ENCODE results near the gene ELAVL1.
"Not testable (repeated sequence)": the region's sequence is repeated elsewhere in the genome, so short reads cannot be mapped to it uniquely, and the experiment has no call there.

Gene ELAVL1

DNA sequence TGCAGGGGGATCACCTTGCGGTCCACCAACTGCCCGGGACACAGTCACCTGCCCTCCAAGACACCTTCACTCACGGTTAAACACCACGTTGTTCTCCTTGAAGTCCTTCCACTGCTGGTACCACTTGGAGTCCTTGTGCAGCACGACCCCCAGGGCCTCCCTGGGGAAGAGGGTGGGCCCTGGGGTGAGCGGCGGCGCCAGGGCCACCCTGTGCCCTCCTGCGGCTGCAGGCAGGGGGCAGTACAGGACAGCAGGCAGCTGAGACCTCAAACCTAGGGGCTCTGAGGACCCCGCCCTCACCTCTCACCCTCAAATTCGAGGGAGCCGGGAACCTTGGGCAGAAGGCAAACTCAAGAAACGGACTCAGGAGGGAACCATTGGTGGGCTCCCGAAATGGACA lies 72.0 kb downstream of the ELAVL1 start:
- DNase-seq (ENCODE audit: low spot score) = no peak

GRCh38 chr19:7932930-7933300 lies 72.5 kb downstream of the ELAVL1 start:
- no peak for DNase-seq (ENCODE audit: low spot score)

- no peak for DNase-seq (ENCODE audit: low spot score)
These were observed 73.0 kb downstream of the ELAVL1 start for GRCh38 chr19:7932276-7932929.

DNA sequence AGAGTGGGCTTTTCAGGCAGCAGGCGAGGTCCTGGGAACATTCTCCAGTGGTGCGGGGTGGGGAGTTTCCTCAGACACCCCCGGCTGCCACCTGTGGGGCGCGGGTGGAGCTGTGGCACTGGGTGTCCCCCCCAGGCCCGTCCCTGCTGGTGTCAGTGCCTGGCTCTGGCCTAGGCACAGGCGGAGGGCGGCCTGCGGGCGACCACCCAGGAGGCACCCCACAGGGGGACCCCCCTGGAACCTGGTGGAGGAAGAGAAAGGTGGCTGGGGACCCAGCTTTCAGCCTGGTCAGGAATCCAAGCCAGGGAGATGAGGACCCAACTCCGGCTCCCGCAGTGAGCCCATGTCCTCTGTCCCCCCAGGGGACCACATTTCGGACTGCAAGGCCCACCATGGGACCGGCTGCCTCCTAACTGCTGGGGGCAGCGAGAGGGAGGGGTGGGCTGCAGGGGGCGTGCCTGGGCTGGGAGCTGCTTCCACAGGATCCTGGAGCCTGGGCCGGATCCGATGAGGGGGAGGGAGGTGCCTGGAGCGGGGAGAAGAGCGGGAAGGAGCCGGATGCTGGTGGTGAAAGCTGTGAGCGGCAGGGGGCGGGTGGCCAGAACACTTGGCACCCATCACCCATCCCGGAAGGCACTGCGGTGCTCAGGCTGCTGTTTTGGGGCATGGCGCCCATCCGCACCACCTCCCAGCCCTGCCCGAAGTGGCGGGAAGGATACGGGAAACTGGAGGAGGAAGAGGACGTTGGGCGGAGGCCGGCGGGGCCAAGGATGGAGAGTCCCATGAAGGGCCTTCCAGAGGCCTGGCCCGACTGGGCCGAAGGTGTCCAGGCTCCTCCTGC lies 74.0 kb downstream of the ELAVL1 start:
- no peak for DNase-seq (ENCODE audit: low spot score)

DNA sequence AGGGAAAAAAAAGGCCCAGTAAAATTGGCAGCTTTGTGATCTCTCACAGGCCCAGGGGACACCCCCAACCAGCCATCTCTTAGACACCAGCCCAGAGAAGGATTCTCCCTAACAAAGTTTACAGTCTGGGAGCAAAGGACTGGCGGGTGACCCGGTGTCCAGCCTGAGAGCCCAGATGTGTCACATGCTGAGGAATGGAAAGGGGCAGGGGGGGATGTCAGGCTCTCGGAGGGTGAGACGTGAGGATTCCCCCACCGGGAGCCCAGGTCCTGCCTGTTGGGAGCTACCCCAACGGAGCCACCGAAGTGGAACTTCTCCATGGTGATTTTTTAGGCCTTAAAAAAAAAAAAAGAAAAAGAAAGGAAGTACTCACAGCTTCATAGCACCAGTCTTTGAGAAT lies 74.7 kb downstream of the ELAVL1 start:
- no peak for DNase-seq (ENCODE audit: low spot score)

- DNase-seq (ENCODE audit: low spot score) = not testable (repeated sequence)
These were observed 75.4 kb downstream of the ELAVL1 start for GRCh38 chr19:7930030-7930429.

DNA sequence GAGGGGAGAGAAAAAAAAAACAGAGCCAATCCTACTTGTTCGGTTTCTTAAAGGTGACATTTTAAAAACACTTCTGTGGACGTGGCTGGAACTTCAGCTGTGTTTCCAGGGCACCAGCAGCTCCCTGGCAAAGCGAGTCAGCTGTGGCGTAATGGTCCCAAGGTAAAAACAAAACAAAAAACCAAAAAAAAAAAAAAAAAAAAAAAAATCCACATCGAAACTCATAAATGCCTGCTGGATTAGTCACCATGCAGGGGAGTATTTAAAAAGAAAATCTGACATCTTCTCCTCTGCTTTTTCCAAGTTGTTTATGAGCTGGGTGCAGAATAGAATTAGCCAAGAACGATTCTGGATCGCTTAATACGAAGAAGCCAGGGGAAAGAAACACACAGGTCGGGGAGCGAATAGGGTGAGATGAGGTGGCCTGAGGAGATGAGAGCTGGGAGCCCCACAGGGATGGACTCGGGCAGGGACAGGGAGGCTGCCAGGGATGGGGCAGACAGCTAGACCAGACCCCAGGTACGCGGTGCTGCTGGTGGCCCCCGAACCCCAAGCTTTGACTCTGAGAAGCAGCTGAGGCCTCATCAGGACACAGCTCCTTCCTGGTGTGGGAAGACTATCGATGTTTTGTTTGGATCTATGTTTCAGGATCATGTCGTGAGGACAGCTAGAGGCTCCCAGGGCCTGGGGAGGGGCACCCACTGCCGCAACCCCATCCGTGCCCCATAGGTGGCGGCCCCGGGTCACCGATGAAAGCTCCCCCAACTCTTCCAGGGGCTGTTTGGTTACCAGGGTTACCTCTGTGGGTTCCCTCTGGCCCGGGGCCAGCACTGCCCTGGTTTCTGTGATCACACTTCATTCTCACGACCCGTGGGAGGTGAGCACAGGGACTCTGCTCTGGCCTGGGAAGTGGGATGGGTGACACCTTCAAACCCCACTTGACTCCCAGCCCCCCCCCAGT lies 76.4 kb downstream of the ELAVL1 start:
- DNase-seq (ENCODE audit: low spot score) = peak; percentile 41

DNA sequence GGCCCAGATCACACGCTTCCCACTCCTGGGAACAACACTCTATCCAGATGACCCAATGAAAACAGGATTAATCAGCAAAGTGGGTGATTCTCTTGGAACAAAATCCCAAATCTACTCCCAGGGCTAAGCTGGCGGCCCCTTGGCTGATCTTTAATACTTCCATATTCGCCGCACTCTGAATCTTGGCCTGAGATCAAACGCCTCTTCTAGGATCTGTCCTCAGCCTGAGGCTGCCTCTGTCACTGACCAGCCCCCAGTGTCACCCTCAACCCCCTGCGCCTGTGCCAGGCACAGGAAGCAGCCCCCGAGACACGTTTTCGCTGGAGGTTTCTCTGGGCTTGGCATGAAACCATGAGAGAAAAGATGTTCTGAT lies 77.1 kb downstream of the ELAVL1 start:
- no peak for DNase-seq (ENCODE audit: low spot score)

DNA sequence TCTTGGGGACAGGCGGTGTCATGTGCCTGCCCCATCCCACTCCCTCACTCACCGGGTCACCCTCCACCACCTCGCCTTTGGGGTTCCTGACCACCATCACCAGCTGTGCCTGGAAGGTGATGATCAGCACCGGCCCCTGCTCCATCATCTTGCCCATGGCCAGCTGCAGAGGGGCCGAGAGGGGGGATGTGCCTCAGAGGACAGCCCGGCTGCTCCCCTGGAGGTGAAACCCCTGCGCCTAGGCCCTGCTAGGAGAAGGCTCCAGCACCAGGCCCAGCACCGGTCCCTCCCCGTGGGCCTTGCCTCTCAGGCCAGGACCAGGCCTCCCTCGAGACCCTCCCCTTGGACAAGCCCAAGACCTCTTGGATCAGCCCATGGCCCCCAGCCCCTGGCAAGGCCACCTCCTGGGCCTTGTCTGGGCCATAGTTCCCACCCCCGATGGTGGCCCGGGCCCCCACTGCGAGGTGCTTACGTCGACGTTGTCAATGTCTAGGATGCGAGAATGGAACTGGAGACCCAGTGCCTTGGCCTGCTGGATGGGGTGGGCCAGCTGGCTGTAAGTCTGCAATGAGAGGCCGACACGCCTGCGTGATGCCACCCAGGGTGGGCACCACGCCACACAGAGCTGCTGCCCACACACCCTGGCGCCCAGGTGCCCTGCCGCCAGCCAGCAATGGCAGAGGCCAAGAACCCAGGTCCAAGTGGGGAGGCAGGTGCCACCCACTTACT lies 77.7 kb downstream of the ELAVL1 start:
- DNase-seq (ENCODE audit: low spot score) = no peak

DNA sequence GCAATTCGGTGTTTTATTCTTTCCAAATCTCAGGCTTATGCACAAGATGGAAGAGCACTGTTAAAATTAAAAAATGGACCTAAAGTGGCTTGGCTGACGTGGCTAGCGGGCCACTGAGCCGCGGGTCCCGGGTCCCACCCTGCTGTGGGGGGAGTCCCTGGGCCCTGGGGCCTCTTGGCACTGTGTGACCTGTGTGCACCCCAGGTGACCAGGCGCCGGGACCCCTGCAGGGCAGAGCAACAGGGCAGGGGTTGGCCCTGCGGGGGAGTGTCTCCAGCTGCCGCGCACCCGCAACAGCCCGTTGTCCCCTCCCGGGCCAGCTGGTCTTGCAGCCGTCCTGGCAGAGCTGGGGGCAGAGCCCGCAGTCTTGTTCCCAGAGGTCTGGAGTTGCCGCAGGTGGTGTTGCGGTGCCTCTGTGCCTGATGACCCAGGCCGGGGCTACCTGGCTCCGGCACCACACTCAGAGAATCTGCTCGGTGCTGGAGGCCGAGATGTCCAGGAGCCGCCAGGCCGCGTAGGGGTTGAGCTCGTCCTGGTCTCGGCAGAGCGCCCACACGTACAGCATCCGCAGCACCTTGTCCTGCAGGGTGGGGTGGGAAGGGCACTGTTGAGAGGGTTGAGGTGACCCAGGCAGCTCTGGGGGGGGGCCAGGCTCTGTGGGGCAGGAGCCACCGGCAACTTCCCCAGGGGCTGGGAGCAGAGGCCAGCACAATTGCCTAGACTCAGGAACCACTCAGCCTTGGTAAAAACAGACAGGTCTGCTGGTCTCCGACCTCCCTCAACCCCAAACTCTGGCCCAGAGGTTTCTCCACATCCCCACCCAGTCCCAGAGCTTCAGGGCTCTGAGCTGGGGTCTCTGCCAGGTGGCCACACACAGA lies 78.5 kb downstream of the ELAVL1 start:
- DNase-seq (ENCODE audit: low spot score) = no peak

- peak; percentile 66 for DNase-seq (ENCODE audit: low spot score)
These were observed 79.3 kb downstream of the ELAVL1 start, which contains the start of gene CTXN1 for GRCh38 chr19:7926021-7926726. TSS of gene CTXN1 (minus strand) at chr19:7926135. CDS start at chr19:7925538, 597 bp downstream.

DNA sequence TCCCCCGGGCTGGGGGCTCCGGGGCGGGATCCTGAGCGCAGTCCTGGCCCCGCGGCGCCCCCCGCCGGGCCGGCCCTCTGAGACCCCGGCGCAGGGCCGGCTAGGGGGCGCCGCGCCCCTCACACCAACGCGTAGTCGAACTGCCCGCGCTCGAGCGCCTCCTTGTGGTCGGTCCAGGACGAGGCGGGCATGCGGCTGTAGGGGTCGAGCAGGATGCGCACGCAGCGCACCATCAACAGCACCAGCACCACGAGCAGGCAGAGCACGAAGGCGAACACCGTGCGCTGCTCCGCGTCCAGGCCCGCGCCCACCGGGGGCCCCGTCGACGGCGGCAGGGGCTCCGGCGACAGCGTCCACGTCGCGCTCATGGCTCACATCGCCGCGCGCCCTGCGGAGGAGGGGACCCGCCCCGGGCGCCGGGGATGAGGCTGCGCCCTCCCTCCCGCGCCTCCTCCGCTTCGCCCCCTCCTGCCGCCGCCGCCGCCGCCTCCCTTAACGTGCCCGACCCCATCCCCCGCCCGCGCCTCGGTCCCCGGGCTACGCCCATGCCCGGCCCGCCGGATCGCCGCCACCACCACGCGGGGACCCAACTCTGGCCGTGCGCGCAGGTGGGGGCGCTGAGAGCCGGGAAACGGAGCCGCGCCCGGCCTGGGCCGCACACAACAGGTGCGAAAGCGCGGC lies 80.1 kb downstream of the ELAVL1 start:
- DNase-seq (ENCODE audit: low spot score) = peak; percentile 81

DNA sequence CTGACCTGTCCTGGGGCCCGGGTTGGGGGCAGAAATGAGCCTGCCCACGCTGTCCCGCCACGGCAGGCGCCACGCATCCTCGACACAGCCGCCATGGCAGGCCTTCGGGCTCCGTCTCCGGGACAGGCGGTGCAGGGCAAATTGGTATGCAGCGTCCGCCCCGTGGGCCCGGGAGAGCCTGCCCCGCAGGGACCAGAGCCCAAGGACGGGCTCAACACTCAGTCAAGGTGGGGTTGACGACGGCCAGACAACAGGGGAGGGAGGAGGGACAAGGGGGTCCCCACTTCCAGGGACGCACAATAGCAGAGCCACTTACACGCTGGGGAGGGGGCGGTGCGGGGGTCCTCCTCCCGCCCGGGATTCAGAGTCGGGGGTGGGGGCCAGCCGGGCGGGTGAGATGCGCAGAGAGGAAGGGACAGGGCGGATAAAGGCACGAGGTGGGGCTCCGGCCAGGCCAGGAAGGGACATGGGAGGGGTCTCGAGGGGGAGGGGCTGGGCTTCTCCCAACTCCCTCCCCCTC lies 80.7 kb downstream of the ELAVL1 start:
- DNase-seq (ENCODE audit: low spot score) = no peak

- no peak for DNase-seq (ENCODE audit: low spot score)
These were observed 81.2 kb downstream of the ELAVL1 start for GRCh38 chr19:7924241-7924640.

- no peak for DNase-seq (ENCODE audit: low spot score)
These were observed 81.9 kb downstream of the ELAVL1 start for GRCh38 chr19:7923295-7924191.

- no peak for DNase-seq (ENCODE audit: low spot score)
These were observed 82.6 kb downstream of the ELAVL1 start for GRCh38 chr19:7922836-7923195.

GRCh38 chr19:7921967-7922835 lies 83.2 kb downstream of the ELAVL1 start:
- DNase-seq (ENCODE audit: low spot score) = no peak
